B cell (primary cell): ENCODE measurements around the gene PIBF1. TPM values are rescaled to one million over a fixed set of nuclear protein-coding genes. Genes with fewer than 3 reads are reported as not detected.

ENCODE experiments used
- ATAC-seq: fragments of 200-7000 bp; cut with Tn5 transposase; one replicate; pipeline ENCODE4 v1.10.0; 2021; ENCODE audit warnings: low read depth, mild to moderate bottlenecking, moderate number of reproducible peaks, moderate library complexity
- CTCF ChIA-PET: fragments of 350-600 bp; sonication (Branson Sonifier 250); formaldehyde crosslinking; loops from one replicate; lab custom pipeline; 2021; ENCODE audit warnings: antibody characterized with exemption, inconsistent platforms; lab: Charles Lee
- POLR2A ChIA-PET: fragments of 350-600 bp; sonication (Branson Sonifier 250); formaldehyde crosslinking; loops from one replicate; lab custom pipeline; 2021; ENCODE audit warnings: antibody characterized with exemption; lab: Charles Lee
- DNase-seq: peaks from one replicate; pipeline ENCODE4 v3.0.0; 2013
- H2AFZ ChIP-seq: 2 replicates; pipeline ENCODE4 v1.6.1; 2012; ENCODE audit warnings: mild to moderate bottlenecking, low read depth, low read length; ENCODE audit not compliant: insufficient read depth, poor library complexity, severe bottlenecking
- H3K27ac ChIP-seq, 2 donors: 1 replicate in 1 of 2; 2 replicates in 1 of 2; pipeline ENCODE4 v1.5.1; 2012 to 2013; ENCODE audit warnings: low read length in 2 of 2, mild to moderate bottlenecking in 2 of 2, moderate library complexity in 1 of 2
- H3K27me3 ChIP-seq, 4 experiments: fragments of 200-600 bp in 1 of 4; sonication (generic) in 1 of 4; replicated peaks in 1 of 4; 1 replicate in 2 of 4; 2 replicates in 2 of 4; pipeline versions ENCODE4 v1.6.1 to v1.7.0; 2013 to 2016; ENCODE audit warnings: low read length in 3 of 4, mild to moderate bottlenecking in 2 of 4, mixed read lengths in 1 of 4, moderate library complexity in 1 of 4; ENCODE audit not compliant: insufficient read depth in 4 of 4, control insufficient read depth in 3 of 4; ENCODE audit errors: control extremely low read depth in 1 of 4
- H3K36me3 ChIP-seq, 2 experiments: replicated peaks in 1 of 2; 1 replicate in 1 of 2; 2 replicates in 1 of 2; pipeline versions ENCODE4 v1.6.1 to v1.7.1; 2013; ENCODE audit warnings: low read length in 1 of 2; ENCODE audit not compliant: insufficient read depth in 2 of 2, control insufficient read depth in 1 of 2; ENCODE audit errors: control extremely low read depth in 1 of 2, extremely low read depth in 1 of 2
- H3K4me1 ChIP-seq, 2 donors: fragments of 200-600 bp in 1 of 2; sonication (generic) in 1 of 2; 1 replicate in 1 of 2; 2 replicates in 1 of 2; pipeline versions ENCODE4 v1.5.1 to v1.6.1; 2013 to 2017; ENCODE audit warnings: low read length in 2 of 2; ENCODE audit not compliant: control insufficient read depth in 2 of 2, insufficient read depth in 2 of 2
- H3K4me2 ChIP-seq: replicated peaks from 2 replicates; pipeline ENCODE3; 2012; ENCODE audit warnings: mild to moderate bottlenecking, low read depth, low read length; ENCODE audit not compliant: poor library complexity, severe bottlenecking
- H3K4me3 ChIP-seq, 5 experiments: fragments of 200-600 bp in 1 of 5; sonication (generic) in 1 of 5; 1 replicate in 3 of 5; 2 replicates in 2 of 5; pipeline versions ENCODE4 v1.5.1 to v1.7.0; 2011 to 2016; ENCODE audit warnings: low read length in 4 of 5, mild to moderate bottlenecking in 4 of 5, low read depth in 2 of 5, control low read depth in 1 of 5, moderate library complexity in 1 of 5; ENCODE audit not compliant: insufficient read depth in 1 of 5; ENCODE audit errors: control extremely low read depth in 1 of 5, extremely low read depth in 1 of 5
- H3K79me2 ChIP-seq: fragments of 200-600 bp; sonication (generic); one replicate; pipeline ENCODE4 v1.6.0; 2016; ENCODE audit warnings: low read length; ENCODE audit not compliant: control insufficient read depth, insufficient read depth
- H3K9ac ChIP-seq: fragments of 200-600 bp; sonication (generic); 2 replicates; pipeline ENCODE4 v1.6.1; 2017; ENCODE audit warnings: mild to moderate bottlenecking, low read length, moderate library complexity
- H3K9me3 ChIP-seq, 3 donors: one replicate each; pipeline versions ENCODE4 v1.6.1 to v1.7.1; 2013; ENCODE audit warnings: low read length in 2 of 3; ENCODE audit not compliant: control insufficient read depth in 2 of 3, insufficient read depth in 1 of 3; ENCODE audit errors: control extremely low read depth in 1 of 3
- H4K20me1 ChIP-seq: 2 replicates; pipeline ENCODE4 v1.6.0; 2012; ENCODE audit warnings: mild to moderate bottlenecking, low read length; ENCODE audit not compliant: insufficient read depth, control insufficient read depth, poor library complexity, severe bottlenecking
- H3K27ac Mint-ChIP-seq: one replicate; pipeline ENCODE4 v1.8.0; 2021; ENCODE audit warnings: mixed read lengths
- H3K27me3 Mint-ChIP-seq: one replicate; pipeline ENCODE4 v1.8.0; 2021; ENCODE audit warnings: mixed read lengths
- H3K4me1 Mint-ChIP-seq: one replicate; pipeline ENCODE4 v1.8.0; 2021; ENCODE audit warnings: mixed read lengths
- H3K4me3 Mint-ChIP-seq: one replicate; pipeline ENCODE4 v1.8.0; 2021; ENCODE audit warnings: mixed read lengths
- H3K9me3 Mint-ChIP-seq: one replicate; pipeline ENCODE4 v1.8.0; 2022; ENCODE audit warnings: mixed read lengths; ENCODE audit not compliant: insufficient read depth
- CTCF ChIP-seq: fragments of 200-600 bp; IDR thresholded peaks from one replicate; pipeline ENCODE4 v1.8.0; 2022; ENCODE audit warnings: antibody characterized with exemption, mild to moderate bottlenecking
- EZH2 ChIP-seq: IDR thresholded peaks from 2 replicates; pipeline ENCODE4 v1.6.1; 2012; ENCODE audit warnings: borderline replicate concordance, low read depth, mild to moderate bottlenecking, moderate library complexity, low read length; ENCODE audit not compliant: insufficient read depth, poor library complexity, severe bottlenecking
- WGBS: methylation state at CpG from one replicate; pipeline ENCODE4 v1.1.5; 2013; ENCODE audit warnings: missing lambda C conversion rate; ENCODE audit not compliant: insufficient coverage; 5-methylcytosine and 5-hydroxymethylcytosine counted together
- intact Hi-C: fragments of 100-400 bp; cut with micrococcal nuclease; formaldehyde crosslinking; loops from one replicate; pipeline ENCODE4 v1.10.0; 2022
- polyA plus RNA-seq: library from polyadenylated mRNA; depleted of rRNA; stranded (reverse); fragments of >200 nt; gene quantifications from 2 replicates; pipeline ENCODE4 v1.2.3, GENCODE V29; 2012
- total RNA-seq, 2 donors: library from RNA; stranded (reverse); fragments of 120-200 nt in 1 of 2; gene quantifications; 1 replicate in 1 of 2; 2 replicates in 1 of 2; pipeline versions ENCODE4 v1.2.3 to v1.2.4, GENCODE V29; 2013 to 2022

PIBF1 gene
- total and polyA plus RNA-seq, 2 donors (not counting 1 experiment from before 2014, with no cell fraction given), result 4.5 to 43.1 TPM

GRCh38 chr13:73060251-73061160 is 278.6 kb downstream of the PIBF1 start:
- H3K9me3 Mint-ChIP-seq, result no peaks in the 10 kb centered on the region
- Histone ChIP-seq H2AFZ (peak overlapping the region; percentile 54), H3K4me3 (peak overlapping the region in 3 of 5 experiments; percentile 37 to 60 (median 59)), H3K36me3 (no peaks in the 10 kb centered on the region), H3K4me2 (peak overlapping the region; percentile 79), H3K9me3 (no peaks in the 10 kb centered on the region), H4K20me1 (no peaks in the 10 kb centered on the region), H3K9ac (peak overlapping the region; percentile 61), H3K79me2 (no peaks in the 10 kb centered on the region), H3K4me1 (peaks cover 15 to 18% of the 10 kb centered on the region in 2 donors), H3K27ac (no peak overlapping the region), H3K27me3 (peaks cover 3 to 32% (median 28%) of the 10 kb centered on the region in 4 experiments)
- TF ChIP-seq CTCF, result no peak
- TF ChIP-seq EZH2, result no peak
- ChIA-PET CTCF (interaction anchor here (0.7 kb wide), 1 partner anchor 1226 kb away, joined by 4 read pairs; no protein-coding TSS in a partner anchor), POLR2A (no interaction called here)
- H3K27ac Mint-ChIP-seq, result no peak overlapping the region
- WGBS, result 14% methylated on average over 11 of the region's 26 CpGs
- ATAC-seq (no peak), DNase-seq (peak; percentile 27)
- peak overlapping the region; percentile 84 for H3K4me3 Mint-ChIP-seq
- intact Hi-C loops, result no loop called here
- H3K27me3 Mint-ChIP-seq, result peaks cover 37% of the 10 kb centered on the region
- H3K4me1 Mint-ChIP-seq, result peaks cover 24% of the 10 kb centered on the region

- Histone ChIP-seq H3K9me3 (no peaks in the 10 kb centered on the region), H3K4me2 (no peak overlapping the region), H3K9ac (no peak overlapping the region), H3K4me1 (peaks cover 15 to 18% of the 10 kb centered on the region in 2 donors), H3K27me3 (peaks cover 3 to 24% (median 20%) of the 10 kb centered on the region in 4 experiments), H3K4me3 (no peak overlapping the region), H3K79me2 (no peaks in the 10 kb centered on the region), H3K27ac (no peak overlapping the region), H4K20me1 (no peaks in the 10 kb centered on the region), H3K36me3 (no peaks in the 10 kb centered on the region), H2AFZ (no peak overlapping the region)
- Mint-ChIP-seq H3K9me3 (no peaks in the 10 kb centered on the region), H3K27ac (no peak overlapping the region), H3K4me1 (peaks cover 24% of the 10 kb centered on the region), H3K27me3 (peaks cover 28% of the 10 kb centered on the region), H3K4me3 (no peak overlapping the region)
- no CpG with 5 or more reads among the region's 6 CpGs for WGBS
- CTCF ChIA-PET, result no interaction called here
- DNase-seq, result no peak
- POLR2A ChIA-PET, result interaction anchor here (0.6 kb wide), 1 partner anchor 74 kb away, joined by 4 read pairs; no protein-coding TSS in a partner anchor
- ATAC-seq, result no peak
- no peak for TF ChIP-seq CTCF
- no peak for TF ChIP-seq EZH2
- intact Hi-C loops, result no loop called here
Observed at GRCh38 chr13:73061473-73061872, 279.5 kb downstream of the PIBF1 start.
